ENCODE measurements around the gene LGR6.

DNA sequence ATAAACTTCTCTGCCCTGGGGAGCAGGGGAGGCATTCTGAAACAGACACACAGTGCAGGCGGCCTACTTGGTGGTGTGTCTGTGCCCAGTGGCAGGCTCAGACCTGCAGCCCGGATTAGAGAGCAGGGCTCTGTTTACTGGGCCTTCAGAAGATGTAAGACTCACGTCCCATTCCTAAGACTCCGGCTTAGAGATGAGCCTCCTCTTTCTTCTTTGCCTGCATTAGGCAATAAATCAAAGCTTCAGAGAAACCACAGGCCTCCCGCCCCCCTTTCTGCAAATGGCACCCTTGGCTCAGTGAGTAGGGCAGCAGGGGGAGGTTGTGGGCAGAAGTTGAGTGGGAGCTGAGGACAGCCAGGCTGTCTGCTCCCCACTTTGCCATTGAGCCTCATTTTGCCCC is 35.8 kb downstream of the LGR6 start:
- TF ChIP-seq, protein P1, sequence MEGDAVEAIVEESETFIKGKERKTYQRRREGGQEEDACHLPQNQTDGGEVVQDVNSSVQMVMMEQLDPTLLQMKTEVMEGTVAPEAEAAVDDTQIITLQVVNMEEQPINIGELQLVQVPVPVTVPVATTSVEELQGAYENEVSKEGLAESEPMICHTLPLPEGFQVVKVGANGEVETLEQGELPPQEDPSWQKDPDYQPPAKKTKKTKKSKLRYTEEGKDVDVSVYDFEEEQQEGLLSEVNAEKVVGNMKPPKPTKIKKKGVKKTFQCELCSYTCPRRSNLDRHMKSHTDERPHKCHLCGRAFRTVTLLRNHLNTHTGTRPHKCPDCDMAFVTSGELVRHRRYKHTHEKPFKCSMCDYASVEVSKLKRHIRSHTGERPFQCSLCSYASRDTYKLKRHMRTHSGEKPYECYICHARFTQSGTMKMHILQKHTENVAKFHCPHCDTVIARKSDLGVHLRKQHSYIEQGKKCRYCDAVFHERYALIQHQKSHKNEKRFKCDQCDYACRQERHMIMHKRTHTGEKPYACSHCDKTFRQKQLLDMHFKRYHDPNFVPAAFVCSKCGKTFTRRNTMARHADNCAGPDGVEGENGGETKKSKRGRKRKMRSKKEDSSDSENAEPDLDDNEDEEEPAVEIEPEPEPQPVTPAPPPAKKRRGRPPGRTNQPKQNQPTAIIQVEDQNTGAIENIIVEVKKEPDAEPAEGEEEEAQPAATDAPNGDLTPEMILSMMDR (IDR thresholded peaks at IDR 0.05 in 4 of 5, conservative IDR thresholded peaks at IDR 0.05 in 1 of 5), result no peak
- TF ChIP-seq POLR2A (IDR thresholded peaks at IDR 0.05), result no peak
